ENCODE results near the gene EXOC6.

DNA sequence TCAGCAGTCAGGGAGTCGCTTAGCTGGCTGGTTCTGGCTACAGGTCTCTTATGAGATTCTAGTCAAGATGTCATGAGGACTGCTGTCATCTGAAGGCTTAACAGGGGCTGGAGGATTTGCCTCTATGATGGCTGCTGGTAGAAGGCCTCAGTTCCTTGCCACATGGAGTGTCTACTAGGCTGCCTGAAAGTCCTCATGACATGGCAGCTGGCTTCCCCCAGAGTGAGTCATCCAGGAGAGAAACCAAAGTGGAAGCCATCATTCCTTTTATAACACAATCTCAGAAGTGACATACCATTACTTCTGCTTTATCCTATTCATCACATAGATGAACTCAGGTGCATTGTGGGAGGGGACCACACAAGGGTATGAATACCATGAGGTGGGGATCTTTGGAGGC is 75.1 kb downstream of the EXOC6 start:
- TF ChIP-seq ZFX (IDR thresholded peaks at IDR 0.05), result no peak
- TF ChIP-seq EZH2 (IDR thresholded peaks at IDR 0.05), result no peak
- TF ChIP-seq, protein P1, sequence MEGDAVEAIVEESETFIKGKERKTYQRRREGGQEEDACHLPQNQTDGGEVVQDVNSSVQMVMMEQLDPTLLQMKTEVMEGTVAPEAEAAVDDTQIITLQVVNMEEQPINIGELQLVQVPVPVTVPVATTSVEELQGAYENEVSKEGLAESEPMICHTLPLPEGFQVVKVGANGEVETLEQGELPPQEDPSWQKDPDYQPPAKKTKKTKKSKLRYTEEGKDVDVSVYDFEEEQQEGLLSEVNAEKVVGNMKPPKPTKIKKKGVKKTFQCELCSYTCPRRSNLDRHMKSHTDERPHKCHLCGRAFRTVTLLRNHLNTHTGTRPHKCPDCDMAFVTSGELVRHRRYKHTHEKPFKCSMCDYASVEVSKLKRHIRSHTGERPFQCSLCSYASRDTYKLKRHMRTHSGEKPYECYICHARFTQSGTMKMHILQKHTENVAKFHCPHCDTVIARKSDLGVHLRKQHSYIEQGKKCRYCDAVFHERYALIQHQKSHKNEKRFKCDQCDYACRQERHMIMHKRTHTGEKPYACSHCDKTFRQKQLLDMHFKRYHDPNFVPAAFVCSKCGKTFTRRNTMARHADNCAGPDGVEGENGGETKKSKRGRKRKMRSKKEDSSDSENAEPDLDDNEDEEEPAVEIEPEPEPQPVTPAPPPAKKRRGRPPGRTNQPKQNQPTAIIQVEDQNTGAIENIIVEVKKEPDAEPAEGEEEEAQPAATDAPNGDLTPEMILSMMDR (IDR thresholded peaks at IDR 0.05 in 2 of 3, conservative IDR thresholded peaks at IDR 0.05 in 1 of 3; ENCODE audit: borderline replicate concordance in 1 of 3, insufficient read depth in 1 of 3, low read depth in 2 of 3, low read length in 2 of 3), result no peak
- TF ChIP-seq EGR1 (IDR thresholded peaks at IDR 0.05; ENCODE audit: low read depth), result no peak
- TF ChIP-seq YY1 (IDR thresholded peaks at IDR 0.05; ENCODE audit: extremely low read depth, insufficient replicate concordance, low read depth, low read length), result no peak
